ENCODE measurements around the gene RNF39.

RNF39 gene

DNA sequence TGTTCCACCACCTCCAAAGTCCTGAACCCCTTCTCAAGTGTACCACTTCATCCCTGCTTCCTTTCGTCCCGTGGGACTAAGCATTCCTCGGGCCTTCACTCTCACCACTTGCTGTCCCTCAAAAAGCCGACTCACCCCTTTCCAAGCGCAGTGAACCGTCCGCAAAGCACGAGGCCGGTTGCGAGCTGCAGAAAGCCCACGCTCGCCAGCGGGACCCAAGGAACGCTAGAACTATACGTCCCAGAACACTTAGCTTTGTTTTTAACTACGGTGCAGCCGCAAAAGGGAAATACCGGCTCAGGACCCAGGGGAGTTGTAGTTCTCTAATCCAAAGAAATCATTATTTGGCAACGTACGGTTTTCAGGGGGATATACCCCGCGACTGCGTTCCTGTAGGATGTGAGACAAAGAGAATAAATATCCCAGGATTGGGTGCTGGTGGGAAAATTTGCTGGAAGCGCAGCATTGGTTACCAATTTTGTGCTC lies 14.9 kb downstream of the RNF39 start:
- TF ChIP-seq, protein P1, sequence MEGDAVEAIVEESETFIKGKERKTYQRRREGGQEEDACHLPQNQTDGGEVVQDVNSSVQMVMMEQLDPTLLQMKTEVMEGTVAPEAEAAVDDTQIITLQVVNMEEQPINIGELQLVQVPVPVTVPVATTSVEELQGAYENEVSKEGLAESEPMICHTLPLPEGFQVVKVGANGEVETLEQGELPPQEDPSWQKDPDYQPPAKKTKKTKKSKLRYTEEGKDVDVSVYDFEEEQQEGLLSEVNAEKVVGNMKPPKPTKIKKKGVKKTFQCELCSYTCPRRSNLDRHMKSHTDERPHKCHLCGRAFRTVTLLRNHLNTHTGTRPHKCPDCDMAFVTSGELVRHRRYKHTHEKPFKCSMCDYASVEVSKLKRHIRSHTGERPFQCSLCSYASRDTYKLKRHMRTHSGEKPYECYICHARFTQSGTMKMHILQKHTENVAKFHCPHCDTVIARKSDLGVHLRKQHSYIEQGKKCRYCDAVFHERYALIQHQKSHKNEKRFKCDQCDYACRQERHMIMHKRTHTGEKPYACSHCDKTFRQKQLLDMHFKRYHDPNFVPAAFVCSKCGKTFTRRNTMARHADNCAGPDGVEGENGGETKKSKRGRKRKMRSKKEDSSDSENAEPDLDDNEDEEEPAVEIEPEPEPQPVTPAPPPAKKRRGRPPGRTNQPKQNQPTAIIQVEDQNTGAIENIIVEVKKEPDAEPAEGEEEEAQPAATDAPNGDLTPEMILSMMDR (conservative IDR thresholded peaks at IDR 0.05; ENCODE audit: control insufficient read depth, insufficient read depth, low read depth, low read length): no peak
- DNase-seq (ENCODE audit: low read depth): peak; percentile 48

DNA sequence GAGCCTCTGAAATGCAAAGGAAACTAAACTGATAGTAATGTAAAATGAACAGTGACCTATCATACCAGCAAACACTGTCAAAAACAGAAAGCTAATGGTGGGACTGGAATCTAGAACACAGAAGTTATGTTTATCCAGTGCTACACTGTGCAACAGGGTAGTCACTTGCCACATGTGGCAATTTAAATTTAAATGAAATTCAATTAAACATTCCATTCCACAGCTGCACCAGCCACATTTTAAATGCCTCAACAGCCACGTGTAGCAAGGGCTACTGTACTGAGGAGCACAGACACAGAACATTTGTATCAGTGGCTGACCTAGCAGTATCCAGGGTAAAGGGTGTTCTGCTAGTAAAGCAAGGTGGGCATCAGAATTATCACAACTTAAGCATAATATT lies 20.1 kb downstream of the RNF39 start:
- no peak overlapping the region for H3K4me3 ChIP-seq (ENCODE audit: control insufficient read depth, low read depth, low read length)
- no peak for DNase-seq (ENCODE audit: low read depth)
- TF ChIP-seq, protein P1 (conservative IDR thresholded peaks at IDR 0.05; ENCODE audit: control insufficient read depth, insufficient read depth, low read depth, low read length): no peak

More for the DNA sequence above, 14.9 kb downstream of the RNF39 start:
- peak overlapping the region; percentile 90 for H3K4me3 ChIP-seq (ENCODE audit: control insufficient read depth, low read depth, low read length)

DNA sequence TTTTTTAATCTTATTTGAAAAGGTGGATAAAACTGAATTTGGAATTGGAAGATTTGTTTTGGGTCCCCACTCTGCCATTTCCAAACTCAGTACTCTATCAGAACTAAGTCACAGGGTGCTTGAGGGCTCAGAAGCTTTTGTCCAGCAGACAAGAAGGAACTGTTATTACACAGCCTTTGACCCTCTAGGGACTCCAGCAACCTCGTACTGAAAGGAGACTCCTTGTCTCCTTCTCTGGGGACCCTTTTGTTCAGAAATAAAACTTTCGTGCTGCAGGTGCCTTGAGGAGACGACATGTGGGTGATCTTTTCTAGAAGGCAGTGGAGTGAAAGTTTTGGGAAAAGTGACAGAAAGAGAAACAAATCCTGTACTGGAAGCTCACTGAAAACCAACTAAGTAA lies 21.9 kb downstream of the RNF39 start:
- DNase-seq (ENCODE audit: low read depth): no peak
- TF ChIP-seq, protein P1 (conservative IDR thresholded peaks at IDR 0.05; ENCODE audit: control insufficient read depth, insufficient read depth, low read depth, low read length): no peak
- H3K4me3 ChIP-seq (ENCODE audit: control insufficient read depth, low read depth, low read length): no peak overlapping the region

DNA sequence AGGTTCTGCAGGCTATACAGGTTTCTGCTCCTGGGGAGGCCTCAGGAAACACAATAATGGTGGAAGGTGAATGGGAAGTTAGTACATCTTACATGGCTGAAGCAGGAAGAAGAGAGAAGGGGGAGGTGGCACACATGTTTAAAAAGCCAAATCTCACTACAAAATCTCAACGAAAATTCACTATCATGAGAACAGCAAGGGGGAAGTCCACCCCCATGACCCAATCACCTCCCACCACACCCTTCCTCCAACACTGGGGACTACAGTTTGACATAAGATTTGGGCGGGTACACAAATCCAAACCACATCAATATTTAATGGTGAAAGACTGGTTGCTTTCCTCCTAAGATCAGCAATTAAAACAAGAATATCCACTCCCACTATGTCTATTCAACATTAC lies 28.3 kb downstream of the RNF39 start:
- DNase-seq (ENCODE audit: low read depth): no peak
- TF ChIP-seq, protein P1 (conservative IDR thresholded peaks at IDR 0.05; ENCODE audit: control insufficient read depth, insufficient read depth, low read depth, low read length): no peak
- H3K4me3 ChIP-seq (ENCODE audit: control insufficient read depth, low read depth, low read length): no peak overlapping the region

DNA sequence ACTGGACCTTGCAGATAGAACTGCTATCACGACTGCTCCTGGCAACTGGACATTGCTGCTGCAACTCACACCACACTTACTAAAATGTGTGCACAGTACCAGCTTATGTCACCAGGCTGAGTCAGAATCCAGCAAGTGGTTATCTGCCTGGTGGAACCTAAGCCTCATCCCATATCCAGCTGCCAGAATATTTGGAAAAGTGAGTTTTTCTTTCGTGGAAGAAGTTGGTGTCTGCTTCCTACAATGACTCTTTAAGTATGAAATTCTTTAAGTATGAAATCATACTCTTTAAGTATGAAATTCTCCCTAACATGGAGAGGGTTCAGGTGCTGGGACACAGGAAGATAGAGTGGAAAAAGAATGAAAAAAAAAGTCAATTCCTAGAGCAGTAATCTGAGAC lies 30.9 kb downstream of the RNF39 start:
- peak; percentile 68 for DNase-seq (ENCODE audit: low read depth)
- TF ChIP-seq, protein P1 (conservative IDR thresholded peaks at IDR 0.05; ENCODE audit: control insufficient read depth, insufficient read depth, low read depth, low read length): no peak
- no peak overlapping the region for H3K4me3 ChIP-seq (ENCODE audit: control insufficient read depth, low read depth, low read length)

DNA sequence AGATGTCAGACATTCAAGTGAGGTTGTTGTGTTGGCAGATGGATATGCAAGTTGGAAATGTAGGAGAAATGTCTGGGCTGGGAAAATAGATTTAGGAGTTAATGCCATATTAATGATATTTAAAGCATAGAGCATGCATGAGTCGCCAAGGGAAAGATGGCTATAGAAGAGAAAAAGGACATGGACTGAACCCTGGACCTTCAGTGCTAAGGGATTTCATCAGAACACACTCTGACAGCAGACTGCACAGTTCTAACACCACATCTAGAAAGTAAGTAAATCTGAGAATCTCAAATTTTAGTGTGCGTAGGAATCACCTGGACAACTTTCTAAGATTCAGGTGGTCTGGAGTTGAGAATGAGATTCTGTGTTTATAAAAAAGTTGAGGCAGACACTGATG lies 31.8 kb downstream of the RNF39 start:
- no peak overlapping the region for H3K4me3 ChIP-seq (ENCODE audit: control insufficient read depth, low read depth, low read length)
- no peak for DNase-seq (ENCODE audit: low read depth)
- TF ChIP-seq, protein P1 (conservative IDR thresholded peaks at IDR 0.05; ENCODE audit: control insufficient read depth, insufficient read depth, low read depth, low read length): no peak

DNA sequence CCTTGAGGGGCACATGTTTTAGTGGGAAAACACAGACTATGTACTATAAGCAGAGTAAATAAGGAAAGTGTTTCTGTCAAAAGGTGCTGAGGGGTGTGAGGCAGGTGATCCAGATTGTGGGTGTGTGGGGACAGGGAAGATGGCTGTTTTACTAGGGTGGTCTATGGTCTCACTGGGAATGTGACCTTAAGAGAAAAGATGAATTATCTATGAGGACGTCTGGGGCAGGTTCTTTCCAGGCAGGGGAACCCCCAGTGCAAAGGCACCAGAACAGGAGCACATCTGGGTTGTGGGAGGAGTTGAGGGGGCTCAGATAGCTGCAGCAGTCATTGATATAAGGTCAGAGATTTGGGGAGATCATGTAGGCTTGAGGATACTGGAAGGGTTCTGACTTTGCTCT lies 32.7 kb downstream of the RNF39 start:
- no peak overlapping the region for H3K4me3 ChIP-seq (ENCODE audit: control insufficient read depth, low read depth, low read length)
- no peak for DNase-seq (ENCODE audit: low read depth)
- TF ChIP-seq, protein P1 (conservative IDR thresholded peaks at IDR 0.05; ENCODE audit: control insufficient read depth, insufficient read depth, low read depth, low read length): no peak

All from fibroblast of mammary gland (primary cell).